Measurements from ENCODE around the gene DND1. TPM values are rescaled to one million over a fixed set of nuclear protein-coding genes. Genes with fewer than 3 reads are reported as not detected.

DND1 gene
- total and polyA plus RNA-seq, 2 experiments from 2014 or later, result 0.85 to 1.3 TPM

GRCh38 chr5:140633501-140633900 lies 39.9 kb downstream of the DND1 start:
- no peak overlapping the region for H3K4me2 ChIP-seq
- H3K27ac ChIP-seq, result no peak overlapping the region
- WGBS (ENCODE audit: low lambda C conversion rate, missing lambda C conversion rate), result 87% methylated on average over 2 of the region's 2 CpGs
- H3K79me2 ChIP-seq, result no peaks in the 10 kb centered on the region
- no peaks in the 10 kb centered on the region for H3K9me3 ChIP-seq (ENCODE audit: low read depth)
- H3K4me3 ChIP-seq, result no peak overlapping the region
- DNase-seq (ENCODE audit: low spot score), result no peak
- no peaks in the 10 kb centered on the region for H3K36me3 ChIP-seq (replicated peaks; ENCODE audit: insufficient read depth, low read depth)
- TF ChIP-seq, protein P1, sequence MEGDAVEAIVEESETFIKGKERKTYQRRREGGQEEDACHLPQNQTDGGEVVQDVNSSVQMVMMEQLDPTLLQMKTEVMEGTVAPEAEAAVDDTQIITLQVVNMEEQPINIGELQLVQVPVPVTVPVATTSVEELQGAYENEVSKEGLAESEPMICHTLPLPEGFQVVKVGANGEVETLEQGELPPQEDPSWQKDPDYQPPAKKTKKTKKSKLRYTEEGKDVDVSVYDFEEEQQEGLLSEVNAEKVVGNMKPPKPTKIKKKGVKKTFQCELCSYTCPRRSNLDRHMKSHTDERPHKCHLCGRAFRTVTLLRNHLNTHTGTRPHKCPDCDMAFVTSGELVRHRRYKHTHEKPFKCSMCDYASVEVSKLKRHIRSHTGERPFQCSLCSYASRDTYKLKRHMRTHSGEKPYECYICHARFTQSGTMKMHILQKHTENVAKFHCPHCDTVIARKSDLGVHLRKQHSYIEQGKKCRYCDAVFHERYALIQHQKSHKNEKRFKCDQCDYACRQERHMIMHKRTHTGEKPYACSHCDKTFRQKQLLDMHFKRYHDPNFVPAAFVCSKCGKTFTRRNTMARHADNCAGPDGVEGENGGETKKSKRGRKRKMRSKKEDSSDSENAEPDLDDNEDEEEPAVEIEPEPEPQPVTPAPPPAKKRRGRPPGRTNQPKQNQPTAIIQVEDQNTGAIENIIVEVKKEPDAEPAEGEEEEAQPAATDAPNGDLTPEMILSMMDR (IDR thresholded peaks at IDR 0.05; ENCODE audit: poor library complexity), result no peak
- TF ChIP-seq EZH2phosphoT487 (IDR thresholded peaks at IDR 0.05; ENCODE audit: low read depth, severe bottlenecking, unreplicated experiment), result no peak
- no peak for TF ChIP-seq EZH2 (IDR thresholded peaks at IDR 0.05; ENCODE audit: borderline replicate concordance)
- H4K20me1 ChIP-seq (ENCODE audit: insufficient read depth, poor library complexity, severe bottlenecking), result no peaks in the 10 kb centered on the region
- no peaks in the 10 kb centered on the region for H3K4me1 ChIP-seq (ENCODE audit: insufficient read depth)
- H2AFZ ChIP-seq, result no peak overlapping the region
- H3K27me3 ChIP-seq, result no peaks in the 10 kb centered on the region
- H3K9me2 ChIP-seq (replicated peaks; ENCODE audit: insufficient read depth), result no peaks in the 10 kb centered on the region

DNA sequence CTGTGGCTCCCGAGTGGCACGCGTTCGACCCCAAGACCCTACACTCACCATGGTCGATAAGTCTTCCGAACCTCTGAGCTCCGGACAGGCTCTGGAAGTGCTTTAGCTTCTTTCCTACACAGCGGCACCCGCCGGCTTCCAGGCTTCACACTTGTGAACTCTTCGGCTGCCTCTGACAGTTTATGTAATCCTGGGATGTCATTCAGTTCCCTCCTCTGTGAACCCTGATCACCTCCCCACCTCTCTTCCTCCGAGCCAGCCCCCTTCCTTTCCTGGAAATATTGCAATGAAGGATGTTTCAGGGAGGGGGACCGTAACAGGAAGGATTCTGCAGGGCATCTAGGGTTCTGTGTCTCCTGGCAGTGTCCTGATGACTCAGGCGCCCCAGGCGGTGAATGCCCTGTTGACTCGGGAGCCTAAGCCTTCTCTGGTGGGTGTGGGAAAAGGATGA lies 40.3 kb downstream of the DND1 start, which contains the start of gene CD14:
CD14 (minus strand) TSS at position 155 of the 451 bp plus-strand sequence; CDS start at position 51, 104 bp downstream.
- H3K4me3 ChIP-seq, result no peak within 1 kb of the TSS
- H3K9me3 ChIP-seq (ENCODE audit: low read depth), result no peaks in the 10 kb centered on the region
- no peaks in the 10 kb centered on the region for H3K4me1 ChIP-seq (ENCODE audit: insufficient read depth)
- TF ChIP-seq, protein P1 (IDR thresholded peaks at IDR 0.05; ENCODE audit: poor library complexity), result no peak
- TF ChIP-seq EZH2 (IDR thresholded peaks at IDR 0.05; ENCODE audit: borderline replicate concordance) (no peak), EZH2phosphoT487 (IDR thresholded peaks at IDR 0.05; ENCODE audit: low read depth, severe bottlenecking, unreplicated experiment) (no peak)
- no peaks in the 10 kb centered on the region for H3K36me3 ChIP-seq (replicated peaks; ENCODE audit: insufficient read depth, low read depth)
- H3K79me2 ChIP-seq, result no peaks in the 10 kb centered on the region
- no peak within 1 kb of the TSS for H3K4me2 ChIP-seq
- no peaks in the 10 kb centered on the region for H4K20me1 ChIP-seq (ENCODE audit: insufficient read depth, poor library complexity, severe bottlenecking)
- no peaks in the 10 kb centered on the region for H3K27me3 ChIP-seq
- no peaks in the 10 kb centered on the region for H3K9me2 ChIP-seq (replicated peaks; ENCODE audit: insufficient read depth)
- H2AFZ ChIP-seq, result no peak within 1 kb of the TSS
- no peak within 1 kb of the TSS for H3K27ac ChIP-seq
- DNase-seq (ENCODE audit: low spot score), result no peak
- WGBS (ENCODE audit: low lambda C conversion rate, missing lambda C conversion rate), result 92% methylated on average over 16 of the region's 16 CpGs

GRCh38 chr5:140632366-140633020 lies 40.9 kb downstream of the DND1 start:
- Histone ChIP-seq H3K4me1 (ENCODE audit: insufficient read depth) (no peaks in the 10 kb centered on the region), H3K27ac (no peak overlapping the region), H3K9me3 (ENCODE audit: low read depth) (no peaks in the 10 kb centered on the region), H3K36me3 (replicated peaks; ENCODE audit: insufficient read depth, low read depth) (no peaks in the 10 kb centered on the region), H3K4me3 (no peak overlapping the region), H3K9me2 (replicated peaks; ENCODE audit: insufficient read depth) (no peaks in the 10 kb centered on the region), H2AFZ (no peak overlapping the region), H3K27me3 (no peaks in the 10 kb centered on the region), H3K79me2 (no peaks in the 10 kb centered on the region), H4K20me1 (ENCODE audit: insufficient read depth, poor library complexity, severe bottlenecking) (no peaks in the 10 kb centered on the region), H3K4me2 (no peak overlapping the region)
- WGBS (ENCODE audit: low lambda C conversion rate, missing lambda C conversion rate), result 96% methylated on average over 51 of the region's 51 CpGs
- TF ChIP-seq EZH2phosphoT487 (IDR thresholded peaks at IDR 0.05; ENCODE audit: low read depth, severe bottlenecking, unreplicated experiment) (no peak), EZH2 (IDR thresholded peaks at IDR 0.05; ENCODE audit: borderline replicate concordance) (no peak)
- TF ChIP-seq, protein P1 (IDR thresholded peaks at IDR 0.05; ENCODE audit: poor library complexity), result no peak
- DNase-seq (ENCODE audit: low spot score), result no peak
